ENCODE data around the gene ADAMTS20.
"Not testable (repeated sequence)": the region's sequence is repeated elsewhere in the genome, so short reads cannot be mapped to it uniquely, and the experiment has no call there.

Gene ADAMTS20

DNA sequence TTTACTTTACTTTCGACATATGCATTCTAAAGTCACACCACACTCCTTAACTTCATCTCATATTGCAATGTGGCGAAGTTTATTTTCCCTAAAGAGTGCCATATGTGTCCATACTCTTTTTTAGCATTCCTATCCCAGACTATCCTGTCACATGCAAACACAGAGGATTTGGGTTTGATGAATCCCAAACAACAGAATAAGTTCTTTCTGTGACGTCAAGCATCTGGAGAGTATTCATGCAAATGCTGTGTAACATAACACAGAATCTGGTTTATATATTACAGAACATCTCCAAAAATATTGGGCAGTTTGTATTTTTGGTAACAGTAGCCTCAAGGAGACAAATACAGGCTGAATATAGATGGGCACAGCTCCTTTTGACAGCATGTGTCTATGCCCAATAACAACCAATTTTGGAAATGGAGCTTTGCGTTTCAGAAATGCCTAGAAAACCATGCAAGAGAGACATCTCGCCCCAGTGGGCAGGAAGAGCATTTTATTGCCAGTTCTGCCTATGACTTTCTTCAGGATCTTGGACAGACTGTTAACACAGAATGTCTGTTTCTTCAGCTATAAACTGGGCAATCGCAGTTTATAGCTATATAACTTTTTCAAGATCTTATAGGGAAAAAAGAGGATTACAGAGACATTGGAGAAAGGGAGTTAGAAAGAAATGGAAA lies 190.8 kb downstream of the ADAMTS20 start:
- DNase-seq: no peak

GRCh38 chr12:43360001-43360400 lies 192.0 kb downstream of the ADAMTS20 start:
- not testable (repeated sequence) for DNase-seq

- no peak for DNase-seq
These were observed 194.9 kb downstream of the ADAMTS20 start for GRCh38 chr12:43357141-43357540.

GRCh38 chr12:43352001-43352400 lies 200.0 kb downstream of the ADAMTS20 start:
- DNase-seq: no peak

DNA sequence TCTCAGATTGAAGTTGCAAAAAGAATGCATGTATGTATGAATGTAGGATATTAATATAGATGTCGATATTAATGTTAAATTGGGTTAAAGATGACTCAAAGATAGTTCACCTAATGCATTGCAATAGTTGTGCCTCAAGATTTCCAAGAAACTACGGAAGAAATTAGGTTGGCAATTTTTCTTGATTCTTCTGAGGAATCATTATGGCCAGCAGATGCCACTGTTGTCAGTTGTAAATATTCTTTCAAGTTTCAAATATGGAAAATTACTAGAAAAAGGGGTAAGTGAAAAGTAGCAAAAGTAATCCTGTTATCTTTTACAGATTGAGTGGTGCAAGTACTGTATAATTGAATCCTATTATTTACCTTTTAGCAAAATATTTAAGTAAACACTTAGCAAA lies 202.1 kb downstream of the ADAMTS20 start:
- DNase-seq: no peak

GRCh38 chr12:43348221-43348620 lies 203.8 kb downstream of the ADAMTS20 start:
- DNase-seq: no peak

DNA sequence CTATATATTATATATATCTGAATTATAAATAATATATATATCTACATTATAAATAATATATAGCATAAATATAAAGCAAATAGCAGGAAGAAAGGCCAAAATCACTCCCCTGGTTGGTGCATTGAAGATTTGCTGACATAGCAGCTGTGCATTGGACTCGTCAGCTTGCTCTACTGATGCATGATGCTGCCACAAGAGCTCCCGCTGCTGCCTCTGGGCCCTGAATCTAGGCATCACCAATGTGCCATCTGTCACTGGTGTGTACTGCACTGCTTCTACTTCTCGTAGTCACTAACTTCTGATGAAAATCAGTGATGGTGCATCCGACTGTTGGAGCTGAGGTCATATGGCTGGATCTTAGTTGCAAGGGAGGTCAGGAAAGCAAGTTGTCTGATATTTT lies 205.0 kb downstream of the ADAMTS20 start:
- no peak for DNase-seq

GRCh38 chr12:43345023-43345422 lies 207.0 kb downstream of the ADAMTS20 start:
- DNase-seq: no peak

- not testable (repeated sequence) for DNase-seq
These were observed 210.2 kb downstream of the ADAMTS20 start for GRCh38 chr12:43341785-43342313.

DNA sequence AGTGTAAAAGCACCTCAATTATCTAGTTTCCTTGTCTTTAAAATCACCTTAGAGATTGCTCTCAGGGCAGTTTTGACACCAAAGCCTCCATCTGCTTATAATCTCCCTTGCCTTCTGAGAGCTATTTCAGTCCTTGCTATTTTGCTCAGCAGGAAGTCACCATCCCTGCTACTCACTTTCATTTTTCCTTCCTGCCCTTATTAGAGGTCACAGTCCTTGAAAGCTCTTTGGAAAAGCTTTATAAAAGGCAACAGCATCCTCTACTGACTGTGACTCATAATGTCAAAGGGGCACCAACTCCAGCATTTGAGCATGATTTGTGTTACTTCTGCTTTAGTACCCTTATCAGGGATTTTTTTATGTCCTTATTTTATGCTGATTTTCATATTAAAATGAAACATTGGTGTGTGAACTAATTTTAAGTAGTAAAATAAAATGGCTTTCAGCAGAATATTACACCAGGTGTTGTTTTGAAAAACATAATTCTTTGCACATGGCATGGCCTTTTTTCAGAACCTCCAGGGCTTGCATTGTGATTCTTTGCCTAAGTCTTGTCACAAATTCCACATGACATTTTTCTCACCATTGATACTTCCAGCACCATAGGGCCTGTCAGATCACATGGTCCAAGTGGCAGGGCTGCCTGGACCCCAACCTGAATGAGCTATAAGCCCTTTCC lies 213.0 kb downstream of the ADAMTS20 start:
- DNase-seq: no peak

GRCh38 chr12:43337571-43338444 lies 214.2 kb downstream of the ADAMTS20 start:
- DNase-seq: no peak

GRCh38 chr12:43336962-43337555 lies 214.9 kb downstream of the ADAMTS20 start:
- DNase-seq: no peak

DNA sequence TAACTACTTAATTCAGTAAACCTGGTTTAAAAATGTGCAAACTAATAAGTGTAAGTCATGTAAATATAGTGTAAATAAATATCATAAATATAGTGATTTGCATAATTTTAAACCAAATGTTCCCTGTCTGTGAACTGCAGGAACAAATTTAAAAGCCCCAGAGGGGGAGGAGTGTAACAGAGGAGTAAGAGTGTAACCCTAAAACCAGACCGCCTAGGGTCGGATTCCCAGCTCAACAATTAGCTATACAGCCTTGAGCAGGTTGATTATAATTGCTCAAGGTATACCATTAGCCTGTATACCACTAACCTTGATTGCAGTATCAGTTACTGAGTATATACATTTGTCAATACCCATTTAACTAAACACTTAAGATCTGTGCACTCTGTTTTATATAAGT lies 218.4 kb downstream of the ADAMTS20 start:
- DNase-seq: no peak

- no peak for DNase-seq
These were observed 218.9 kb downstream of the ADAMTS20 start for GRCh38 chr12:43332977-43333640.

GRCh38 chr12:43331935-43332334 lies 220.1 kb downstream of the ADAMTS20 start:
- no peak for DNase-seq

DNA sequence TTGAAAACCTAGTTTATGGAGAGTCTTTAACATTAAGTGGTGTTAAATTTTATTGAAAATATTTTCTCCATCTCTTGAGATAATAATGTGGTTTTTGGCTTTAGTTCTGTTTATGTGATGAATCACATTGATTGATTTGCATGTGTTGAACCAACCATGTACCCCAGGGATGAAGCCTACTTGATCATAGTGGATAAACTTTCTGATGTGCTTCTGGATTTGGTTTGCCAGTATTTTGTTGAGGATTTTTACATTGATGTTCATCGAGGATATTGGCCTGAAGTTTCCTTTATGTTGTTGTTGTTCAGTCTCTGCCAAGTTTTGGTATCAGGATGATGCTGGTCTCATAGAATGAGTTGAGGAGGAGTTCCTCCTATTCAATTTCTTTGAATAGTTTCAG lies 222.6 kb downstream of the ADAMTS20 start:
- DNase-seq: no peak

GRCh38 chr12:43325786-43326185 lies 226.2 kb downstream of the ADAMTS20 start:
- no peak for DNase-seq

DNA sequence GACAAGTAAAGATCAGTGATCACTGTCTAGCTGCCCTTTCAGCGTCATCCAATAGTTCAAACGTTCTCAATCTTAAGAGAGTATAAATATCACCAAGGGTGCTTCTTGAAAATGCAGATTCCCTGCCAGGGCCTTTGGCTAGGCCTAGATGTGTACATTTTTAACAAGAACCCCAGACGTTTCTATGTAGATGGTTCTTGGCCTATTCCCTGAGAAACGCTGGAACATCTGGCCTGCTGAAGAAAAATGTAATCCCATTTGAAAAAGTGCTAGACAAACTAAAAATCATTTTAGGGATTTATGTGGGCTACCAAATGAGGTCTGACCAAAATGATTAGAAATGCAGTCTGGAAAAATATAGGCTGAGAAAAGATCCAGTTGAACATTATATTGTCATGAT lies 231.7 kb downstream of the ADAMTS20 start:
- no peak for DNase-seq

GRCh38 chr12:43318021-43318420 lies 234.0 kb downstream of the ADAMTS20 start:
- DNase-seq: no peak

DNA sequence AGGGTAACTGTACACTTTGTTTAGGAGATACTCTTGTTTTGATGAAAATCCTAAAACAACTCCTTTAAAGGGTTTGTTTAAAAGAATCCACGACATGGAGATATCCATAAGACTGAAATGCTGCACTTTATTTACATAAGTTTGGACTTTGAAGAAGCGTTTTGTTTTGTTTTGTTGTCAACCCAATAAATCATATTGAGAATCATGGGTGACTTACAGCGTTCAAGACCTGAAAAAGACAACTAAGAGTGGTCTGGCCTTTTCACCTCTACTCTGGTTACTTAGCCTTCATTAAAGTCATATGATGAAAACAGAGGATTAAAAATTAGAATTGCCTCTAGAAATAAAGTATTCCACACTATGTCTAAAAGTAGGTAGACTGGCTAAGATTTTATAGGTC lies 234.8 kb downstream of the ADAMTS20 start:
- DNase-seq: no peak

DNA sequence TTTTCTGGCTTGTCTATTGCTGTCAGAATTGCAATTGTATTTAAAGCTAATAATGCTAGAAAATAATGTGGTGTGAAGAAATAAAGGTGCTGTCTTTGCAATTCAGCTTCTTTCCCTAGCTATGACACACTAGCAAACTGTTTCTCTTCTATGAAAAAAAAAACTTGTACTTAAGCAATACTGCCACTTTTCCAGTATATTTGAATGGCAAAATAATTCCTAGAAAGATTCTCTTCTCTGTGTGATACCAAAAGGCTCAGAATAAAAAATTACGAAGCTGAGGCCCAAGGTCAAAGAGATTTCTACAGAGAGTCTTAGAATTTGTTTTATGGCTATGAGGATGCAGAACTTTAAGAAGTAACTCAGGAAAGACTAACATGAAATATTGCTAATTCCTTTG lies 235.5 kb downstream of the ADAMTS20 start:
- no peak for DNase-seq

DNA sequence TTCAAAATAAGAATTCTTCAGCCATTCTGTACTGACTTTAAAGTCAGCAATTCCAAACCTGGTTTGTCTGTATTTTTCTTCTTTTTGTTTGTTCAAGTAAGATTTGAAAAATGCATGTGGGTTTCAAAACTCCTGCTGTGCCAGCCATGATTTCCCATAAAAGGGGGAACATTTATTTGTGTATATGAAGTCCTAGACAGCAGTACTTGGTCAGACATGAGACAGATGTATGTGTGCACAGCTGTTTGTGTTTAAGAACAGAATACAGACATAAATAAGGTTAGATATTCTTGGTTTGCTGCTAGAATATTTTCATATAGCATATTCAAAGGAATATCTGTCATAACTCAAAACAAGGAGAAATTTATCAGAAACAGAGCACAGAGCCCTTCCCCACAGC lies 236.0 kb downstream of the ADAMTS20 start:
- DNase-seq: no peak

All from DMS79 (cell line).